ENCODE measurements around the gene FYB1.

DNA sequence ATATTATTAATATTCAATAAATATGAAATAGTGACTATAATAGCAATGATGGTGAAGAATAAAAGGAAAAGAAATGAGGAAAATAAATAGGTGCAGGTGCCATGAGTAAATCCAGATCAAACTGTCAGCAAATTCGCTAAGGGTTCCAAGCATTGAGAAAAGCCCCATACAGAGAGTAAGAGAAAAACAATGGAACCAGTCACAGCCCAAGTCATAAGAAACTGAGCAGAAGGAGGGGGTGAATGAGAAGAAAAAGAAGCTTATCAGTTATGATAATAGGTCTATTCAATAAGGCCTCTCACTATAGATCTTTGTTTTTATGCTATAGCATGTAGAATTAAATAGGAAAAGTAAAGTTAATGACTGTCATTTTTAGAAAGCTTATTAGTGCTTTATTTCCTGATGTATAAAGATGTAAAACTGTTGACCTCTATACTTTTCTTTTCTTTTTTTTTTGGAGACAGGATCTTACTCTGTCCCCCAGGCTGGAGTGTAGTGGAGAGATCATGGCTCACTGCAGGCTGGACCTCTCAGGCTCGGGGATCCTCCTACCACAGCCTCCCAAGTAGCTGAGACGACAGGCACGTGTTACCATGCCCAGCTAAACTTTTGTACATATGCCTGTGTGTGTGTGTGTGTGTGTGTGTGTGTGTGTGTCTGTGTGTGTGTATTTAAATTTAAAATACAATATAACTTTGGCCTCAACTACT is 72.4 kb downstream of the FYB1 start:
- TF ChIP-seq, protein P1, sequence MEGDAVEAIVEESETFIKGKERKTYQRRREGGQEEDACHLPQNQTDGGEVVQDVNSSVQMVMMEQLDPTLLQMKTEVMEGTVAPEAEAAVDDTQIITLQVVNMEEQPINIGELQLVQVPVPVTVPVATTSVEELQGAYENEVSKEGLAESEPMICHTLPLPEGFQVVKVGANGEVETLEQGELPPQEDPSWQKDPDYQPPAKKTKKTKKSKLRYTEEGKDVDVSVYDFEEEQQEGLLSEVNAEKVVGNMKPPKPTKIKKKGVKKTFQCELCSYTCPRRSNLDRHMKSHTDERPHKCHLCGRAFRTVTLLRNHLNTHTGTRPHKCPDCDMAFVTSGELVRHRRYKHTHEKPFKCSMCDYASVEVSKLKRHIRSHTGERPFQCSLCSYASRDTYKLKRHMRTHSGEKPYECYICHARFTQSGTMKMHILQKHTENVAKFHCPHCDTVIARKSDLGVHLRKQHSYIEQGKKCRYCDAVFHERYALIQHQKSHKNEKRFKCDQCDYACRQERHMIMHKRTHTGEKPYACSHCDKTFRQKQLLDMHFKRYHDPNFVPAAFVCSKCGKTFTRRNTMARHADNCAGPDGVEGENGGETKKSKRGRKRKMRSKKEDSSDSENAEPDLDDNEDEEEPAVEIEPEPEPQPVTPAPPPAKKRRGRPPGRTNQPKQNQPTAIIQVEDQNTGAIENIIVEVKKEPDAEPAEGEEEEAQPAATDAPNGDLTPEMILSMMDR (IDR thresholded peaks at IDR 0.05) = no peak
- no peak for TF ChIP-seq POLR2A (IDR thresholded peaks at IDR 0.05)
